C4-2B (cell line): ENCODE measurements around the gene MTHFD2.
"Not testable (repeated sequence)": the region's sequence is repeated elsewhere in the genome, so short reads cannot be mapped to it uniquely, and the experiment has no call there.

Source experiments
- H3K27ac ChIP-seq: fragments of 450-650 bp; 2 replicates; pipeline ENCODE4 v1.5.1; 2017
- CTCF ChIP-seq: fragments of 450-650 bp; conservative IDR thresholded peaks from 2 replicates; pipeline ENCODE4 v1.5.1; 2017; ENCODE audit warnings: mild to moderate bottlenecking
- ZFX ChIP-seq: fragments of 450-650 bp; IDR thresholded peaks from 2 replicates; pipeline ENCODE4 v1.6.1; 2017

The MTHFD2 gene

GRCh38 chr2:74223941-74224770, 25.7 kb downstream of the MTHFD2 start:
- no peak for TF ChIP-seq ZFX
- no peak for TF ChIP-seq CTCF
- no peak overlapping the region for H3K27ac ChIP-seq

GRCh38 chr2:74225698-74226459, 27.5 kb downstream of the MTHFD2 start:
- no peak overlapping the region for H3K27ac ChIP-seq
- TF ChIP-seq ZFX = no peak
- TF ChIP-seq CTCF = no peak

- no peak overlapping the region for H3K27ac ChIP-seq
- TF ChIP-seq ZFX (no peak), CTCF (no peak)
These were observed 28.3 kb downstream of the MTHFD2 start for GRCh38 chr2:74226648-74227213.

- H3K27ac ChIP-seq = no peak overlapping the region
- TF ChIP-seq CTCF = no peak
- no peak for TF ChIP-seq ZFX
These were observed 29.2 kb downstream of the MTHFD2 start for GRCh38 chr2:74227646-74228045.

GRCh38 chr2:74228772-74229171, 30.4 kb downstream of the MTHFD2 start:
- no peak overlapping the region for H3K27ac ChIP-seq
- TF ChIP-seq ZFX = no peak
- TF ChIP-seq CTCF = no peak

- not testable (repeated sequence) for H3K27ac ChIP-seq
These were observed 31.4 kb downstream of the MTHFD2 start for GRCh38 chr2:74229865-74230264.

GRCh38 chr2:74232426-74232825, 34.0 kb downstream of the MTHFD2 start:
- H3K27ac ChIP-seq = no peak overlapping the region
- no peak for TF ChIP-seq CTCF
